ENCODE results near the gene TRMT61B. TPM values are rescaled to one million over a fixed set of nuclear protein-coding genes. Genes with fewer than 3 reads are reported as not detected.

The TRMT61B gene
- total and polyA plus RNA-seq, 9 of the 15 experiments (the other 6 are each of a cell fraction or from before 2014, with no cell fraction given): 13.2 to 28.3 (median 19.5) TPM

DNA sequence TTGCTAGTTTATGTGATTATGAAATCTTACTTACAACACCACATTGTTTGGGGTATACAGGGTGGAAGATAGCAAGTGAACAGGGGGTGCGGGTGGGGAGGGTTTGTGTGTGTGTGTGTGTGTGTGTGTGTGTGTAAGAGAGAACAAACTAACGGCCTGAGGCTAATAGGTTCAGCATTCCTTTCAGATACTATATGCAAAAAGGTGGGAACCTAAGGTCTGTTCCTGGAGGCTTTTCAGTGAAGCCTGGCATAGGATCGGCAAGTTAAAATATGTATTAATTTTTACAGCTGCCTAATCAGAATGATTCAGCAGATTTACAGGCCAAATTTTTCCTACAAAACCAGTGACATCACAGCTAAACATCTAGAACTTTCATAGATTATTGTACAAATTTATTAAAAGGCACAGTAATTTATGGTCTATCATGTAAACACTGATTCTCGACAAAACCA is 67.1 kb downstream of the TRMT61B start (continued):
- TF ChIP-seq HDAC3 (IDR thresholded peaks at IDR 0.05; ENCODE audit: borderline replicate concordance, partially characterized antibody): no peak
- TF ChIP-seq MCM7 (IDR thresholded peaks at IDR 0.05): no peak
- no peak for TF ChIP-seq ZNF239 (CRISPR knock-in tag; IDR thresholded peaks at IDR 0.05)
- TF ChIP-seq, protein P1, sequence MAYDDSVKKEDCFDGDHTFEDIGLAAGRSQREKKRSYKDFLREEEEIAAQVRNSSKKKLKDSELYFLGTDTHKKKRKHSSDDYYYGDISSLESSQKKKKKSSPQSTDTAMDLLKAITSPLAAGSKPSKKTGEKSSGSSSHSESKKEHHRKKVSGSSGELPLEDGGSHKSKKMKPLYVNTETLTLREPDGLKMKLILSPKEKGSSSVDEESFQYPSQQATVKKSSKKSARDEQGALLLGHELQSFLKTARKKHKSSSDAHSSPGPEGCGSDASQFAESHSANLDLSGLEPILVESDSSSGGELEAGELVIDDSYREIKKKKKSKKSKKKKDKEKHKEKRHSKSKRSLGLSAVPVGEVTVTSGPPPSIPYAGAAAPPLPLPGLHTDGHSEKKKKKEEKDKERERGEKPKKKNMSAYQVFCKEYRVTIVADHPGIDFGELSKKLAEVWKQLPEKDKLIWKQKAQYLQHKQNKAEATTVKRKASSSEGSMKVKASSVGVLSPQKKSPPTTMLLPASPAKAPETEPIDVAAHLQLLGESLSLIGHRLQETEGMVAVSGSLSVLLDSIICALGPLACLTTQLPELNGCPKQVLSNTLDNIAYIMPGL (CRISPR knock-in tag; IDR thresholded peaks at IDR 0.05): no peak
- no peak for TF ChIP-seq ZNF282 (CRISPR knock-in tag; IDR thresholded peaks at IDR 0.05)
- no peak for TF ChIP-seq SREBF1 (IDR thresholded peaks at IDR 0.05; ENCODE audit: borderline replicate concordance, low read depth, low read length)
- no peak for TF ChIP-seq ZNF24 (IDR thresholded peaks at IDR 0.05)
- no peak for TF ChIP-seq ARNT (IDR thresholded peaks at IDR 0.05)
- no peak for TF ChIP-seq SAFB2 (IDR thresholded peaks at IDR 0.05; ENCODE audit: borderline replicate concordance, low read depth, low read length, severe bottlenecking)
- peak; percentile 42; the same call in 1 of the 2 replicates for TF ChIP-seq MAFK (IDR thresholded peaks at IDR 0.05; ENCODE audit: low read length)
- TF ChIP-seq, protein P2, sequence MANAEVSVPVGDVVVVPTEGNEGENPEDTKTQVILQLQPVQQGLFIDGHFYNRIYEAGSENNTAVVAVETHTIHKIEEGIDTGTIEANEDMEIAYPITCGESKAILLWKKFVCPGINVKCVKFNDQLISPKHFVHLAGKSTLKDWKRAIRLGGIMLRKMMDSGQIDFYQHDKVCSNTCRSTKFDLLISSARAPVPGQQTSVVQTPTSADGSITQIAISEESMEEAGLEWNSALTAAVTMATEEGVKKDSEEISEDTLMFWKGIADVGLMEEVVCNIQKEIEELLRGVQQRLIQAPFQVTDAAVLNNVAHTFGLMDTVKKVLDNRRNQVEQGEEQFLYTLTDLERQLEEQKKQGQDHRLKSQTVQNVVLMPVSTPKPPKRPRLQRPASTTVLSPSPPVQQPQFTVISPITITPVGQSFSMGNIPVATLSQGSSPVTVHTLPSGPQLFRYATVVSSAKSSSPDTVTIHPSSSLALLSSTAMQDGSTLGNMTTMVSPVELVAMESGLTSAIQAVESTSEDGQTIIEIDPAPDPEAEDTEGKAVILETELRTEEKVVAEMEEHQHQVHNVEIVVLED (CRISPR knock-in tag; IDR thresholded peaks at IDR 0.05): no peak
- peak; percentile 59 for TF ChIP-seq MAFF (IDR thresholded peaks at IDR 0.05; ENCODE audit: low read length)
